HG03571 (cell line): Measurements from ENCODE around the gene MEIS3.
"Not testable (repeated sequence)": the region's sequence is repeated elsewhere in the genome, so short reads cannot be mapped to it uniquely, and the experiment has no call there.

Experiments
- ATAC-seq: cut with Tn5 transposase; IDR thresholded peaks from one replicate; pipeline ENCODE4 v1.9.1; 2021; ENCODE audit not compliant: unreplicated experiment

The MEIS3 gene

DNA sequence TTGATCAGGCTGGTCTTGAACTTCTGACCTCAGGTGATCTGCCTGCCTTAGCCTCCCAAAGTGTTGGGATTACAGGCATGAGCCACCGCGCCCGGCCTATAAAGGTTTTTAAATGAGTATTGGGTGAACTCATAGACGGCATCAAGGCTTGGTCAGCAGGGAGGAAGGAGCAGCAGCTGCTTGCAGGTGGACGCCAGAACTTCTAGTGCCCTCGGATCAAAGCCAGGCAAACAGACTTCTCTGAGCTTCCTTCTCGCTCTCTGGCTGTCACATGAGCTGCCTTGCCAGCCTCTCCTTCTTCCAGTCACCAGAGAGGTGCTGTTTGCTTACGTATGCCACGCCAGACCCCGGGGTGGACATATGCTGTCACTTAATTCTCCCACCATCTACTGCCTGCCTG, 53.9 kb downstream of the MEIS3 start:
- ATAC-seq: not testable (repeated sequence)

DNA sequence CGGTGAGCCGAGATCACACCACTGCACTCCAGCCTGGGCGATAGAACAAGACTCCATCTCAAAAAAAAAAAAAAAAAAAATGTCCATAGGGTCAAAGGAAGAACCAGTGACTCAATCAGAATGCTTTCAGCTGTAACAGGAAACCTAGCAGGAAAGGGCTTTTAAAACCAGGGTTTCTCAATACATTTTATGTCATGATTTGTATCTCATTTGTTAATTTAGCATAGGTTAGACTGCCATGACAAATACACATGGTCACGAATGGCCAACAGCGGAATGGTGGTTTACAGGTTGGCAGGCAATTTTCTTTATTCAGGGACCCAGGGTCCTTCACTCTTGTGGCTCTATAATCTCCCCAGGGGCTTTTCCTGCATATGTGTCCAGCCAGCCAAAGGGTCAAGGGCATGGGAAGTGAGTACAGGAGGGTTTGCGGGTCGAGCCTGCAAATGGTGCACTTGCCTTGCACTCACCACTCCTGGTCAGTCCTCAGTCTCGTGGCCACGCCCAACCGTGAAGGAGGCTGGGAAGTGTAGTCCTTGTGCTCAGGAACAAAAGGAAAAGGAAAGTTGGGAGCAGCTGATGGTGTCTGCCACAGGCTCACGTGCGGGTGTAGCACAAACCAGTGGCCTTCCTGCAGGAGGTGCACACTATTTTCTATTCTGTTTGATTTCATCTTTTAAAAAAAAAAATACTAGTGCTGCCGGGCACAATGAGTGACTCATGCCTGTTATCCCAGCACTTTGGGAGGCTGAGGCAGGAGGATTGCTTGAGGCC, 55.4 kb downstream of the MEIS3 start:
- ATAC-seq: no peak

DNA sequence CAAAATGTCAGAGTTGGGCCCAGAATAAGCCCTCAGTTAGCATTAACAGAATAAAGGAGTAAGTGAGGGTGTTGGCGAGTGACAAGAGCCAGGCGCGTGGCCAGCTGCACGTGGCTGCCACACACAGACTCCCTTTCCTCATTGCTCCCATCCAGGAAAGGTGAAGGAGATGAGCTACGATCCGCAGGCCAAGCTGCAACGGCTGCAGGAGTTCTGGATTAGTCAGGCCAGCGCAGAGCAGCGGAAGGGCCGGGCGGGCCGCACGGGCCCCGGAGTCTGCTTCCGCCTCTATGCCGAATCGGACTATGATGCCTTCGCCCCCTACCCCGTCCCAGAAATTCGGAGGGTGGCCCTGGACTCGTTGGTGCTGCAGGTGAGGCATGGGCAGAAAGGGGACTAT, 57.0 kb downstream of the MEIS3 start:
- ATAC-seq: no peak

DNA sequence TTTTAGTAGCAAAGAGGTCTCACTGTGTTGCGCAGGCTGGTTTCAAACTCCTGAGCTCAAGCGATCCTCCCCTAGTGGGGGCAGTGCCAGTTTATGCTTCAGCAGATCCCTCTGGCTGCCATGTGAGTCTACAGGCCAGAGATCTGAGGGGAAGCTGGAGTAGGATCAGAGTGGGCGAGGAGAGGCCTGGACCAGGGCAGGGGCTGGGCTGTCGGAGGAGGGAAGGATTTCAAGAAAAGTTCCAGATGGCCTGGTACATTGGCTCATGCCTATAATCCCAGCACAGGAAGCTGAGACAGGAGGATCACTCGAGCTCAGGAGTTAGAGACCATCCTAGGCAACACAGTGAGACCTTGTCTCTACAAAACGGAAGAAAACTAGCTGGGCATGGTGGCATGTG, 60.4 kb downstream of the MEIS3 start:
- no peak for ATAC-seq

DNA sequence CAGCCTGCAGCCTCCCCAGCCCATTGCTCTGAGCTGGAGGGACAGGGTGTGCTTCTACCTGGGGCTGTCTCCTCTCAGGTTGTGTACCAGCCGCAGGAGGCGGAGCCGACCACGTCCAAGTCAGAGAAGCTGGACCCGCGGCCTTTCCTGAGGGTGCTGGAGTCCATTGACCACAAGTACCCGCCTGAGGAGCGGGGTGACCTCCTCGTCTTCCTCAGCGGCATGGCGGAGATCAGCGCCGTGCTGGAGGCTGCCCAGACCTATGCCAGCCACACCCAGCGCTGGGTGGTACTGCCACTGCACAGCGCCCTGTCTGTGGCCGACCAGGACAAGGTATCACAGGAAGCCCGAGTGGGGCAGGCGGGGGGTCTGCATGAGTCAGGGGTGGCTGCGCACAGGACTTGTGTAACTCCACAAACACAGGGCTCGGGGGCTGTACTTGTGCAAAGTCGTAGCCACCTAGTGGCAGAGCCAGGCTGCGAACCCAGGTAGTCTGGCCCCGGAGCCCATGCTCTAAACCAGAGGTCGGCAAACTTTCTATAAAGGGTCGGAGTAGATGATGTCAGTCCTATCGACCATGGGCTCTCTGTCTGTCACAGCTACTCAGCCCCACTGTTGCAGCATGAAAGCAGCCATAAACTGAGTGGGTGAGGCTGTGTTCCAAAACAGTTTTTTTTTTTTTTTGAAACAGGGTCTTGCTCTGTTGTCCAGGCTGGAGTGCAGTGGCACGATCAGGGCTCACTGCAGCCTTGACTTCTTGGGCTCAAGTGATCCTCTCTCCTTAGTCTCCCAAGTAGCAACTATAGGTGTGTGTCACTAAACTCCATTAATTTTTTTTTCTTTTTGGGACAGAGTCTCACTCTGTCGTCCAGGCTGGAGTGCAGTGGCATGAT, 61.3 kb downstream of the MEIS3 start:
- no peak for ATAC-seq

DNA sequence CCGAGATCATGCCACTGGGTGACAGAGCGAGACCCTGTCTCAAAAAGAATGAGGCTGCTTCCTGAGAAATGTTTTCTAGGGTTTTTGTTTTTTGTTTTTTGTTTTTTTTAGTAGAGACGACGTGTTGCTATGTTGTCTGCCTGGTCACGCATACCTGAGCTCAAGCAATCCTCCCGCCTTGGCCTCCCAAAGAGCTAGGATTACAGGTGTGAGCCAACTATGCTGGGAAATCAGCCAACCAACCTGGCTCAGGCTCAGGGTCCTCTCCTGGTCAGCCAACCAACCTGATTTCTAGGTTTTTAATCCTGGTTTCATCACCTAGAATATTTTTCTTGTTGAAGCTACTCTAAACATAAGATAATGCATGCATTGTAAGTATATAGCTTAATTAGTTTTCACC, 62.4 kb downstream of the MEIS3 start:
- no peak for ATAC-seq

DNA sequence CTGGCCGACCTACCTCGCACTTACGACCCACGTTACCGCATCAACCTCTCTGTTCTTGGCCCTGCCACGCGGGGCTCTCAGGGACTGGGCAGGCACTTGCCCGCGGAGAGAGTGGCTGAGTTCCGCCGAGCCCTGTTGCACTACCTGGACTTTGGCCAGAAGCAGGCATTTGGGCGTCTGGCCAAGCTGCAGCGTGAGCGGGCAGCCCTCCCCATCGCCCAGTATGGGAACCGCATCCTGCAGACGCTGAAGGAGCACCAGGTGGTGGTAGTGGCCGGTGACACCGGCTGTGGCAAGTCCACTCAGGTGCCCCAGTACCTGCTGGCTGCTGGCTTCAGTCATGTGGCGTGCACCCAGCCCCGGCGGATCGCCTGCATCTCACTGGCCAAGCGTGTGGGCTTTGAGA, 66.0 kb downstream of the MEIS3 start:
- ATAC-seq: no peak
